Natural killer cell treated with Interleukin-12 subunit alpha and Interleukin-12 subunit beta and Interleukin-15 and Interleukin-18, amount 100 ng/mL, for 72 hours (primary cell): ENCODE results near the gene PLA2G4B. TPM values are rescaled to one million over a fixed set of nuclear protein-coding genes. Genes with fewer than 3 reads are reported as not detected.
"Not testable (repeated sequence)": the region's sequence is repeated elsewhere in the genome, so short reads cannot be mapped to it uniquely, and the experiment has no call there.

Experiments
- ATAC-seq, 2 donors: fragments of 150-1000 bp; cut with Tn5 transposase in 1 of 2; sonication (Bioruptor Pico), chemical (Tn5 transposase) in 1 of 2; 2 replicates each; pipeline ENCODE4 v1.10.0; 2021
- DNase-seq: peaks from one replicate; pipeline ENCODE4 v3.0.0; 2022; ENCODE audit warnings: low spot score
- H3K27ac Mint-ChIP-seq, 2 donors: 1 replicate in 1 of 2; 2 replicates in 1 of 2; pipeline ENCODE4 v1.8.0; 2022; ENCODE audit warnings: mixed read lengths in 2 of 2, mild to moderate bottlenecking in 1 of 2, moderate library complexity in 1 of 2
- H3K27me3 Mint-ChIP-seq, 2 donors: 1 replicate in 1 of 2; 2 replicates in 1 of 2; pipeline ENCODE4 v1.8.0; 2022; ENCODE audit warnings: mixed read lengths in 2 of 2
- H3K36me3 Mint-ChIP-seq: one replicate; pipeline ENCODE4 v1.8.0; 2022; ENCODE audit warnings: mixed read lengths
- H3K4me1 Mint-ChIP-seq, 2 donors: 1 replicate in 1 of 2; 2 replicates in 1 of 2; pipeline ENCODE4 v1.8.0; 2022; ENCODE audit warnings: low read depth in 2 of 2, mixed read lengths in 2 of 2, mild to moderate bottlenecking in 1 of 2
- H3K4me3 Mint-ChIP-seq: one replicate; pipeline ENCODE4 v1.8.0; 2022; ENCODE audit warnings: mixed read lengths
- H3K9me3 Mint-ChIP-seq: 2 replicates; pipeline ENCODE4 v1.8.0; 2022; ENCODE audit warnings: mixed read lengths
- total RNA-seq, 2 donors: library from RNA; stranded (reverse); gene quantifications; one replicate each; pipeline ENCODE4 v1.2.3, GENCODE V29; 2022

The PLA2G4B gene
- total RNA-seq, 2 donors from 2014 or later: 4.7 to 13.4 TPM

GRCh38 chr15:41825572-41826535 lies 12.8 kb upstream of the PLA2G4B start:
- no peaks in the 10 kb centered on the region for H3K36me3 Mint-ChIP-seq
- H3K27ac Mint-ChIP-seq: peak overlapping the region in 1 of 2 donors; percentile 86
- no peaks in the 10 kb centered on the region for H3K9me3 Mint-ChIP-seq
- peaks cover 10 to 17% of the 10 kb centered on the region in 2 donors for H3K4me1 Mint-ChIP-seq
- peak overlapping the region; percentile 63 for H3K4me3 Mint-ChIP-seq
- no peak for ATAC-seq
- no peak for DNase-seq
- no peaks in the 10 kb centered on the region for H3K27me3 Mint-ChIP-seq

DNA sequence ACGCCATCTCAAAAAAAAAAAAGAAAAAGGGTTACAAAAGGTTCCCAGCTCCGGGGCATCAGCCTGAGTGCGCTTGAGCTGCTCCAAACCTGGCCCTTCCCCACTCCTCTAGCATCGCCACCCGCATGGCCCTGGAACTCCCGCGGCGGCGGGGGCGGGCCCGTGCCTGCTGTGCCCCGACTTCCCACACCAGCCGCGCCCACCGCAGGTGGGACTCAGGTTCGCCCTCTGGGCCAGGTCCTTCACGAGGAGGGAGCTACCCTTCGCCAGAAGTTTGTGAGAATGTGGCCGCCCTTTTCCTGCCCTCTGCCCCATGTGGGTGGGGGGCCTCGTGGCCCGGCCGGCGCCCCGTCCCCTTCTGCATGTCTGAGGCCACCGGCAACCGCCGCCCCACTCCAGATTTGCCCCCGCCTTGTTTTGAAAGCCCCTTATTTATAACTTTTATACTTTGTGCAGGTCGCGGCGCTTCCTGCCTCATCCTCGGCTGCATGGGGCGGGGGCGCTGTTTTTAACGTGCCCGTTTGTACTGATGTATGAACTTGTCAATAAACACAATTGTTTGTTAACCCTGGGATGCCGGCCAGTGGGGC lies 11.3 kb upstream of the PLA2G4B start:
- ATAC-seq: peak; percentile 0 to 4
- Mint-ChIP-seq H3K4me1 (peaks cover 19 to 24% of the 10 kb centered on the region in 2 donors), H3K9me3 (no peaks in the 10 kb centered on the region), H3K4me3 (peak overlapping the region; percentile 90), H3K27me3 (no peaks in the 10 kb centered on the region), H3K36me3 (no peaks in the 10 kb centered on the region), H3K27ac (no peak overlapping the region)
- DNase-seq: no peak

- Mint-ChIP-seq H3K27me3 (no peaks in the 10 kb centered on the region), H3K9me3 (no peaks in the 10 kb centered on the region), H3K27ac (peak within 1 kb of the TSS; percentile 48 to 89), H3K4me1 (peaks cover 25 to 31% of the 10 kb centered on the region in 2 donors), H3K4me3 (peak within 1 kb of the TSS; percentile 90), H3K36me3 (no peaks in the 10 kb centered on the region)
- DNase-seq (peak; percentile 94), ATAC-seq (peak; percentile 98 to 99)
Measured at GRCh38 chr15:41827880-41828806, 10.5 kb upstream of the PLA2G4B start, which contains the start of gene JMJD7. Gene JMJD7, plus strand, starts transcription at chr15:41828092. Its CDS starts 33 bp downstream, at chr15:41828125.

GRCh38 chr15:41828807-41829141 lies 9.9 kb upstream of the PLA2G4B start:
- Mint-ChIP-seq H3K4me3 (peak overlapping the region; percentile 90), H3K4me1 (peaks cover 30 to 31% of the 10 kb centered on the region in 2 donors), H3K27me3 (no peaks in the 10 kb centered on the region), H3K9me3 (no peaks in the 10 kb centered on the region), H3K27ac (peak overlapping the region; percentile 48 to 89), H3K36me3 (no peaks in the 10 kb centered on the region)
- ATAC-seq (no peak), DNase-seq (no peak)

GRCh38 chr15:41829959-41830646 lies 8.5 kb upstream of the PLA2G4B start:
- H3K27ac Mint-ChIP-seq: no peak overlapping the region
- no peak for DNase-seq

GRCh38 chr15:41831291-41831690 lies 7.4 kb upstream of the PLA2G4B start:
- ATAC-seq: peak in 1 of 2 donors; percentile 51
- not testable (repeated sequence) for H3K9me3 Mint-ChIP-seq, DNase-seq, H3K27me3 Mint-ChIP-seq, H3K36me3 Mint-ChIP-seq
- Mint-ChIP-seq H3K4me1 (peaks cover 31 to 35% of the 10 kb centered on the region in 2 donors), H3K27ac (peak overlapping the region in 1 of 2 donors; percentile 35), H3K4me3 (peak overlapping the region; percentile 20)

More at GRCh38 chr15:41829959-41830646, 8.5 kb upstream of the PLA2G4B start:
- no peaks in the 10 kb centered on the region for H3K9me3 Mint-ChIP-seq
- H3K27me3 Mint-ChIP-seq: no peaks in the 10 kb centered on the region
- H3K4me3 Mint-ChIP-seq: no peak overlapping the region
- ATAC-seq: no peak
- no peaks in the 10 kb centered on the region for H3K36me3 Mint-ChIP-seq
- peaks cover 31 to 35% of the 10 kb centered on the region in 2 donors for H3K4me1 Mint-ChIP-seq

DNA sequence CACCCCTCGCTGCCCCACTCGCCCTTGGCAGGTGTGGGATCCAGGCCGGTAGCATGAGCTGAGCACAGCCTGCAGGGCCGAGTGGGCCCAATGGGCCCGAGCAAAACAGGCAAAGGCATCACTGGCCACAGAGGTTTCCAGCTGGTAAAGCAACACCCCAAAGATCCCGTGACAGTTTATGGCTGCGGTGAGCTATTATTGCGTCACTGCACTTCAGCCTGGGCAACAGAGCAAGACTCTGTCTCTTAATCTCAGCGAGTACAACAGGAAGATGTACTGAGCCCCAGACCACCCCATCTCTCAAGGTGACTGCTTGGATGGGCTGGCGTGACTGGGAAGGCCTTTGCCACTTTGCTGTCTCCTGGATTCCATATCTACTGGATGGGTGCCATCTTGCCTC lies 6.4 kb upstream of the PLA2G4B start:
- Mint-ChIP-seq H3K36me3 (no peaks in the 10 kb centered on the region), H3K4me1 (peaks cover 30 to 31% of the 10 kb centered on the region in 2 donors), H3K4me3 (no peak overlapping the region), H3K27ac (no peak overlapping the region), H3K9me3 (no peaks in the 10 kb centered on the region), H3K27me3 (no peaks in the 10 kb centered on the region)
- ATAC-seq: no peak
- DNase-seq: no peak

DNA sequence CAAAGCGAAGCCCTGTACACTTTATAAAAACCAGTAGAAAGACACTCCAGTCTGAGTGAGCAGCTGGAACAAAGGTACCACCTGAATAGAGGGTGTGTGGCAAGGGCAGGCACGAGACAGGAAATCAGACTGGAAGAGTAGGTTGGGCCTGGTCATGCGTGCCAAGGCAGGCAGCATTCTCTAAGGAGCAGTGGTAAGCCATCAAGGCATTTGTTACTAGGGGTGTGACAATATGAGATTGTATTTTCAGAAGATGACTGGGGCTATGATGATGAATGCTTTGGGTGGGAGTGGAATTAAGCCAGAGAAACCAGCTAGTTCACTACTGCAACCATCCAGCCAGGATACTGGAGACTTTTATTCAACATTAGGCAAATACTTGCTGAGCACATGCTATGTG lies 5.8 kb upstream of the PLA2G4B start:
- Mint-ChIP-seq H3K9me3 (no peaks in the 10 kb centered on the region), H3K27me3 (no peaks in the 10 kb centered on the region), H3K4me3 (no peak overlapping the region), H3K36me3 (no peaks in the 10 kb centered on the region), H3K4me1 (peaks cover 27 to 31% of the 10 kb centered on the region in 2 donors), H3K27ac (no peak overlapping the region)
- ATAC-seq: no peak
- no peak for DNase-seq

DNA sequence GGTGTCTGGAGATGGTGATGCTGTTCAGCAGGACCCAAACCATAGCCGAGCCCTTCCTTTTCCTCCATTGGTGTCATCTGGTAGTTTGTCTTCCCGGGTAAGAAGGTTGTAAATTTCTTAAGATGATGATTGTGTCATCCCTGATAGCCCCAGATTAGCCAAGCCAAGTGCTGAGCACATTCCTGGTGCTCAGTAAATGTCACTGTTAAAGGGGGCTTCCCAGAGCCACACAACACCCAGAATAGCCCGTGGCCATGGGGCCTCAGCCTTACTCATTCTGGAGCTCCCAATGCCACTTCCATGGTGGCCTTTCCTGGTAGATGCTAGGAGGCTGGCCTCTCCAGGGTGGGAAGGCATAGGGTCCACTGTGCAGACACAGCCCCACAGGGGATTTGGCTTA lies 4.6 kb upstream of the PLA2G4B start:
- DNase-seq (no peak), ATAC-seq (no peak)
- H3K27ac Mint-ChIP-seq: no peak overlapping the region
- H3K27me3 Mint-ChIP-seq: no peaks in the 10 kb centered on the region
- no peak overlapping the region for H3K4me3 Mint-ChIP-seq
- no peaks in the 10 kb centered on the region for H3K36me3 Mint-ChIP-seq
- H3K4me1 Mint-ChIP-seq: peaks cover 19 to 22% of the 10 kb centered on the region in 2 donors
- no peaks in the 10 kb centered on the region for H3K9me3 Mint-ChIP-seq

DNA sequence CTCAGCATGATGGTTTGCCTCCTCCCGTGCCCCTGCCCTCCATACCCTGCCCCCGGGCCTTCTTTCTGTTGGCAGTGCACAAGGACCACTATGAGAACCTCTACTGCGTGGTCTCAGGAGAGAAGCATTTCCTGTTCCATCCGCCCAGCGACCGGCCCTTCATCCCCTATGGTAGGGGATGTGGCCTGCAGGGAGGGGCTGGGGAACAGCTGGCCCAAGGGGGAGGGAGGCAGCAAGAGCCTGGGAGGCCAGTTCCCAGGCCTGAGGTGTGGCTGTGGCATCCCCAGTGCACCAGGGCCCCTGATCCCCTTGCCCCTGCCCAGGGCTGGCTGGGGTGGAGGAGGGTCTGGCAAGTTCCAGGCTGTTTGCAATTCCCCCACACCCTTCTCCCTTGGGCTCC lies 2.6 kb upstream of the PLA2G4B start:
- H3K27me3 Mint-ChIP-seq: no peaks in the 10 kb centered on the region
- ATAC-seq (no peak), DNase-seq (no peak)
- H3K9me3 Mint-ChIP-seq: no peaks in the 10 kb centered on the region
- no peak overlapping the region for H3K27ac Mint-ChIP-seq
- H3K4me1 Mint-ChIP-seq: peaks cover 16 to 19% of the 10 kb centered on the region in 2 donors
- H3K4me3 Mint-ChIP-seq: no peak overlapping the region
- H3K36me3 Mint-ChIP-seq: no peaks in the 10 kb centered on the region

DNA sequence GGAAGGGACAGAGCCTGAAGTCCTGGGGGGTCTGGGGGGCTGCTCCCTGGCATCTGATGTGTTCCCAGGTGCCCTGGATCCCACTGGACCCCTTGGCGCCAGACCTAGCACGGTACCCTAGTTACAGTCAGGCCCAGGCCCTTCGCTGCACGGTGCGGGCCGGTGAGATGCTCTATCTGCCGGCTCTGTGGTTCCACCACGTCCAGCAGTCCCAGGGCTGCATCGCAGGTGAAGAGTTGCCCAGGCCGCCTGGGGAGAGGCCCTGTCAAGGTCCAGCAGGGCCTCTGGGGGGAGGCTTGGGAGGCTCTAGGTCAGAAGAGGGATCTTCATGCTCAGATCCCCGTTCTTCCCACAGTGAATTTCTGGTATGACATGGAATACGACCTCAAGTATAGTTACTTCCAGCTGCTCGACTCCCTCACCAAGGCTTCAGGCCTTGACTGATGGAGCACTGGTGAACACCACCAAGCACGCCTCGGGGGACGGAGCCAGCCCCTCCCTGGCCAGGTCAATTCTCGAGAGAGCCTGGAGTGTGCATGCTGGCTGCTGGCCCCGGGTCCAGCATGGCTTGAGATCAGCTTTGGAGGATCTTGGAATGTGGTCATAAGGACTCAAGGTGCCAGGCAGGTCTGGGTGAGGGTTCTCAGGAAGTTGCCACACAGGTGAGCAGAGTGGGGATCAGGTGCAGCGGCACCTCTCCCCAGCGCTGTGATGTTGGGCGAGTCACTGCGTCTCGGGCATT lies 1.8 kb upstream of the PLA2G4B start:
- Mint-ChIP-seq H3K4me3 (no peak overlapping the region), H3K4me1 (peaks cover 11 to 12% of the 10 kb centered on the region in 2 donors), H3K27me3 (no peaks in the 10 kb centered on the region), H3K36me3 (no peaks in the 10 kb centered on the region), H3K27ac (no peak overlapping the region), H3K9me3 (no peaks in the 10 kb centered on the region)
- DNase-seq: no peak
- no peak for ATAC-seq

DNA sequence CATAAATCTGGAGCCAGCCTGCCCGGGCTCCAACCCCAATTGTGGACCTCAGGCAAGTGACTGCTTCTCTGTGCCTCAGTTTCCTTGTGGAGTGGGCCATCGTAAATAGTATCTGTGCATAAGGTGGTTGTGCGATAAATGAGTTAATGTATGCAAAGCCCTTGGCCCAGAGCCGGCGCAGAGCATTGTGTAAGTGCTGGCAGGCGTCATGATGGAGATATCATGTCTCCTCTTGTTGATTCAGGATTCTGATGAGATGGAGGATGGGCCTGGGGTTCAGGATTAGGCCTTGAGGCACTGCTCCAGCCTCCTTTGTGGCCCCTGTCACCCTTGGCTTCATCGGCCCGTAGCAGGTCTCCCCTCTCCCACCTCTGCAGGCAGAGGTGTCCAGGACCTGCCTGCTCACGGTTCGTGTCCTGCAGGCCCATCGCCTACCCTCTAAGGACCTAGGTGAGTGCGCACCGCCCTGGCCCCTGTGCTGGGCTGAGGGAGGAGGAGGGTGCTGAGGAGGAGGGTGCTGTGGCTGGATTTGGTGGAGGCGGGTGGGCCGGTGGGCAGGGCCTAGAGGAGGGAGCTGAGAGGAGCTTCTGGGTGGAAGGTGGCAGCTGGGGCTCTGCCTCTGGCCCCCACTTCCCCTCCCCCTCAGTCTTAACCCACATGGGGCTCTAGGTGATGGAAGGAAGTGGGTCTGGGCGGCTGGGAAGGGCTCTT lies 1.3 kb downstream of the PLA2G4B start:
- Mint-ChIP-seq H3K4me3 (no peak overlapping the region), H3K4me1 (no peaks in the 10 kb centered on the region), H3K36me3 (no peaks in the 10 kb centered on the region), H3K27me3 (no peaks in the 10 kb centered on the region), H3K9me3 (no peaks in the 10 kb centered on the region), H3K27ac (no peak overlapping the region)
- ATAC-seq (no peak), DNase-seq (no peak)
